IPS-15b (cell line): Measurements from ENCODE around the gene RMND1.
"Not testable (repeated sequence)": the region's sequence is repeated elsewhere in the genome, so short reads cannot be mapped to it uniquely, and the experiment has no call there.

Source experiments
- H3K27me3 ChIP-seq: one replicate; pipeline ENCODE4 v1.6.1; 2013; ENCODE audit warnings: low read length; ENCODE audit not compliant: control insufficient read depth, insufficient read depth
- H3K36me3 ChIP-seq: one replicate; pipeline ENCODE4 v1.6.1; 2013; ENCODE audit warnings: low read length; ENCODE audit not compliant: control insufficient read depth, insufficient read depth
- H3K4me1 ChIP-seq: one replicate; pipeline ENCODE4 v1.6.1; 2013; ENCODE audit warnings: mild to moderate bottlenecking, low read length; ENCODE audit not compliant: control insufficient read depth, insufficient read depth
- H3K4me3 ChIP-seq: one replicate; pipeline ENCODE4 v1.5.1; 2013; ENCODE audit warnings: low read depth, low read length
- H3K9ac ChIP-seq: one replicate; pipeline ENCODE4 v1.6.1; 2013; ENCODE audit warnings: low read depth, mild to moderate bottlenecking, low read length
- H3K9me3 ChIP-seq: one replicate; pipeline ENCODE4 v1.6.1; 2013; ENCODE audit warnings: mild to moderate bottlenecking, low read length; ENCODE audit not compliant: control insufficient read depth, insufficient read depth

Gene RMND1

GRCh38 chr6:151377095-151377494 is 74.8 kb downstream of the RMND1 start:
- Histone ChIP-seq H3K9me3 (no peaks in the 10 kb centered on the region), H3K4me3 (no peak overlapping the region), H3K9ac (no peak overlapping the region), H3K27me3 (no peaks in the 10 kb centered on the region), H3K4me1 (peaks cover 11% of the 10 kb centered on the region), H3K36me3 (peaks cover 2% of the 10 kb centered on the region)

- Histone ChIP-seq H3K27me3 (no peaks in the 10 kb centered on the region), H3K4me1 (peaks cover 14% of the 10 kb centered on the region)
Observed at GRCh38 chr6:151376440-151376839, 75.5 kb downstream of the RMND1 start.

DNA sequence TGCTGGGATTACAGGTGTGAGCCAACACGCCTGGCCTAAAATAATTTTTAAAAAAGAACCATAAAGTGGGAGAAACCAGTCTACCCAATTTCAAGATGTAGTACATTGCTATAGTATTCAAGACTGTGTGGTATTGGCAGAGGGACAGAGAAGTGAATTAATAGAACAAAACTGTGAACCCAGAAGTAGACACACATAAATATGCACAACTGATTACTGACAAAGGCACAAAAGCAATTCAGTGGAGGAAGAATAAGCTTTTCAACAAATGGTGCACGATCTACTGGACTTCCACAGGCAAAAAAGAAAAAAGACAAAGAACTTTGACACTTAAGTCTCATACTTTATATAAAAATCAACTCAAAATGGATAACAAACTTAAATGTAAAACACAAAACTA is 76.1 kb downstream of the RMND1 start:
- Histone ChIP-seq H3K36me3 (peaks cover 8% of the 10 kb centered on the region), H3K27me3 (no peaks in the 10 kb centered on the region), H3K9ac (no peak overlapping the region), H3K4me1 (peaks cover 12% of the 10 kb centered on the region), H3K9me3 (no peaks in the 10 kb centered on the region), H3K4me3 (no peak overlapping the region)

More at GRCh38 chr6:151376440-151376839, 75.5 kb downstream of the RMND1 start:
- Histone ChIP-seq H3K9ac (no peak overlapping the region), H3K9me3 (no peaks in the 10 kb centered on the region), H3K36me3 (peaks cover 5% of the 10 kb centered on the region), H3K4me3 (no peak overlapping the region)

GRCh38 chr6:151374036-151374683 is 77.8 kb downstream of the RMND1 start:
- Histone ChIP-seq H3K9me3 (no peaks in the 10 kb centered on the region), H3K9ac (no peak overlapping the region), H3K4me1 (peaks cover 9% of the 10 kb centered on the region), H3K36me3 (peaks cover 13% of the 10 kb centered on the region), H3K4me3 (no peak overlapping the region), H3K27me3 (no peaks in the 10 kb centered on the region)

GRCh38 chr6:151372164-151372563 is 79.8 kb downstream of the RMND1 start:
- Histone ChIP-seq H3K4me3 (no peak overlapping the region), H3K4me1 (peaks cover 9% of the 10 kb centered on the region), H3K9me3 (no peaks in the 10 kb centered on the region), H3K27me3 (no peaks in the 10 kb centered on the region), H3K36me3 (peaks cover 13% of the 10 kb centered on the region), H3K9ac (no peak overlapping the region)

- H3K9me3 ChIP-seq: no peaks in the 10 kb centered on the region
- H3K4me3 ChIP-seq: no peak overlapping the region
- H3K4me1 ChIP-seq: peaks cover 9% of the 10 kb centered on the region
- no peaks in the 10 kb centered on the region for H3K27me3 ChIP-seq
- H3K36me3 ChIP-seq: peaks cover 19% of the 10 kb centered on the region
- H3K9ac ChIP-seq: no peak overlapping the region
Observed at GRCh38 chr6:151370509-151371078, 81.3 kb downstream of the RMND1 start.

- no peaks in the 10 kb centered on the region for H3K4me1 ChIP-seq
- H3K36me3 ChIP-seq: peaks cover 12% of the 10 kb centered on the region
- H3K9me3 ChIP-seq: no peaks in the 10 kb centered on the region
- H3K9ac ChIP-seq: no peak overlapping the region
- no peak overlapping the region for H3K4me3 ChIP-seq
- no peaks in the 10 kb centered on the region for H3K27me3 ChIP-seq
Observed at GRCh38 chr6:151365233-151365632, 86.7 kb downstream of the RMND1 start.

- Histone ChIP-seq H3K27me3 (no peaks in the 10 kb centered on the region), H3K4me1 (no peaks in the 10 kb centered on the region), H3K9me3 (no peaks in the 10 kb centered on the region), H3K4me3 (no peak overlapping the region), H3K9ac (no peak overlapping the region), H3K36me3 (no peaks in the 10 kb centered on the region)
Observed at GRCh38 chr6:151359486-151359885, 92.4 kb downstream of the RMND1 start.

GRCh38 chr6:151358475-151358874 is 93.5 kb downstream of the RMND1 start:
- Histone ChIP-seq H3K9ac (no peak overlapping the region), H3K4me3 (no peak overlapping the region), H3K36me3 (no peaks in the 10 kb centered on the region), H3K27me3 (no peaks in the 10 kb centered on the region), H3K9me3 (no peaks in the 10 kb centered on the region), H3K4me1 (no peaks in the 10 kb centered on the region)

- Histone ChIP-seq H3K27me3 (no peaks in the 10 kb centered on the region), H3K36me3 (no peaks in the 10 kb centered on the region), H3K4me3 (no peak overlapping the region), H3K4me1 (no peaks in the 10 kb centered on the region), H3K9ac (no peak overlapping the region), H3K9me3 (no peaks in the 10 kb centered on the region)
Observed at GRCh38 chr6:151357758-151358436, 94.0 kb downstream of the RMND1 start.

- not testable (repeated sequence) for H3K4me1 ChIP-seq, H3K27me3 ChIP-seq, H3K4me3 ChIP-seq, H3K36me3 ChIP-seq, H3K9me3 ChIP-seq, H3K9ac ChIP-seq
Observed at GRCh38 chr6:151356983-151357382, 94.9 kb downstream of the RMND1 start.
